Nucleus accumbens (tissue), 56 donors: ENCODE data around the gene POLR1A.
A peak's percentile ranks its signal among the peaks of the same experiment; 100 is the strongest.

Source experiments
- DNase-seq, 56 donors: peaks; one replicate each; lab custom pipeline; 2025; lab: John Stamatoyannopoulos, UW

POLR1A gene

DNA sequence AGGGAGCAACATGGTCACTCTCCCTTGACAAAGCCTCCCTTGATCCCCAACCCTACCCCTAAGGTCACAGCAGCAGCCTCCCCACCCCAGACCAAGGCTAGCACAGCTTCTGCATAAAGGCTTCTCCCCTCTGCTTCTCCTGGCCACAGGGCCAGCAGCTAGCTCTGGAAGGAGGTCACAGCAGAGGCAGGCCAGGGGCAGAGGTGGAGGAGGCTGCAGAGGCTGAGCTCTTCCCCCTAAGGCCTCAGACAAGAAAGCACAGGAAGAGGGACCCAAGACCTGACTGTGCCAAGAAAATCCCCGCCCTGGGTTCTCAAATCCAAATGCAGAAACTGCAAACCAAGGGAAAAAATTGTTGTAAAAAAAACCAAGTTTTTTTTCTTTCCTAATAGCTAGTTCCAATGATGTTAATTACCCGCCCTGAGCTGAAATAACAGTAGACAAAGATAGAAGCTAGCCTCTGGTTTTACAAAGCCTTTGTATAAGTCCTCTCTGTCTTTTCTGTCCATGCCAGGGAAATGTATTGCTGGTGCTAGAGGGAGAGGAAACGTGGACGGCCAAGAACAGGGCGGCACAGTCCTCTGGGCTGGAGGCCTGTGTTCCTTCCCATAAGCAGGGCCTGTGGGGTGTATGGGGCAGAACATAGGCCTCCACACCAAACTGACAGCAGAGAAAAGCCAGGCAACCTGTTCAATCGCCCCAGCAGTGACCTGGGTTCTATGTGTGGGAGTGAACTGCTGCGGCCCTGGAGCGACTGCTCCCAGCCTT, 79.5 kb downstream of the POLR1A start:
- no peak for DNase-seq

- peak in 2 of 56 donors; percentile 13 to 20 for DNase-seq
These were observed 80.4 kb downstream of the POLR1A start for GRCh38 chr2:86025229-86025820.

- no peak for DNase-seq
These were observed 82.3 kb downstream of the POLR1A start for GRCh38 chr2:86023366-86023712.

- DNase-seq: no peak
These were observed 82.9 kb downstream of the POLR1A start for GRCh38 chr2:86022661-86023365.

GRCh38 chr2:86021396-86022378, 84.0 kb downstream of the POLR1A start:
- DNase-seq: peak in 3 of 56 donors; percentile 16 to 20 (median 19)

- peak in 52 of 56 donors; percentile 23 to 85 (median 64) for DNase-seq
These were observed 84.7 kb downstream of the POLR1A start for GRCh38 chr2:86020984-86021383.

DNA sequence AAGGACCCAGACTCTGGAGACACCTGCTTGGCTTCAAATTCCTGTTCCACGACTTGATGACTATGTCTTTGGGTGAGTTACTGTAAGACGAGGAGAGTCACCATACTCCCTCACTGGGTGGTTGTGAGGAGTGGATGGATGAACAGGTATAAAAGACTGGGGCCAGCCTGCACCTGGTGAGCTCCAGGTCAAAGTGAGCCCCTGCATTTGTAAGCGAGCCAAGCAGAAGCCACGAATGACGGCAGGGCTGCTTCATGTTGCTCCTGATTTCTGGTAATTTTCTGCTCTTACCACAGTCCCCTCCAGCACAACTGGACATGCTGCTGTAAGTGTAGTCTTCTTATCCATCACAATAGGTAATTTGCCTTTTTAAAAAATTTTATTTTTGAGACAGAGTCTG, 86.6 kb downstream of the POLR1A start:
- no peak for DNase-seq

DNA sequence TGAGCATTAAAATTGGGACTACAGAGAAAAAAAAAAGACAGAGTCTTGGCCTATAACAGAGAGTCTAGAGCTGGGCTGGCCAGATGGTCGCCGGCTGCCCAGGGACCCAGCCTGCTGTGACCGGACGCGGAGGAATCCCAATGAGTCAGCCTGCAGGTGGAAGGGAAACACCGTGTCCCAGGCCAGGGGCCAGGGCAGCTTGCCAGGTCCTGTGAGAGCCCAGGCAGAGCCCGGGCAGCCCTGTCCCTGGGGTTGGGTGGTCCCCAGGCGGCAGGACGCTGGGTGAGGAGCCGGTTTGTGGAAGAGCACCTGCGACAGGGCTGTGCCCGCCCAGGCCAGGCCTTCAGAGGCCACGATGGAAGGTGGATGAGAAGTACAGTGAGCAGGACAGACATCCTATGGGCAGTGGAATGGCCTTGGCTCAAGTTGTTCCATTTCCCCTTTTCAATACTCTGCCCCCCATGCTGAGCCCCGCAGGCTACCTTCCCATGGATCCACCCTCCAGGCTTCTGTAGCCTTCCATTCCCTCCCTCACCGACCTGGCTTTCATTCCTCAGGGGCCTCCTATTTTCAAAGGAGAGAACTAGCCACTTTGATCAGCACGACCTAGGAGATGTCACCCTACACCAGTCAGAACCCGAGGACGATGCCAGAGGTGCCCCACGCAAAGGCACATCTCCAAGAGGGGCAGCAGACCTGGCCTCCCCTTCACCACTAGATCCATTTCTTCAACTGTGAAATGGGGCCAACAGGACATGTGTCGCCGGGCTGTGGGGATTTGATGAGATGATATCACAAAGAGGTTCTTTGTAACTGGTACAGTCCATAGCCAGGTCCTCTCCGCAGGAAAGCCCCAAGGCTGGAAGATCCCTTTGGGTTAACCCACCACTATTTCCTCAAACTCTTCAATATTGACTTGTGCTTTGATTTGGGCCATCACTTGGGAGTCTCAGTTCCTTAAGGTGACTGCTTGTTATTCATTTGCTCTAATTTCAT, 87.5 kb downstream of the POLR1A start:
- peak in 11 of 56 donors; percentile 10 to 54 (median 24) for DNase-seq

GRCh38 chr2:86016581-86016980, 89.1 kb downstream of the POLR1A start:
- no peak for DNase-seq

- DNase-seq: no peak
These were observed 90.0 kb downstream of the POLR1A start for GRCh38 chr2:86015699-86016098.

DNA sequence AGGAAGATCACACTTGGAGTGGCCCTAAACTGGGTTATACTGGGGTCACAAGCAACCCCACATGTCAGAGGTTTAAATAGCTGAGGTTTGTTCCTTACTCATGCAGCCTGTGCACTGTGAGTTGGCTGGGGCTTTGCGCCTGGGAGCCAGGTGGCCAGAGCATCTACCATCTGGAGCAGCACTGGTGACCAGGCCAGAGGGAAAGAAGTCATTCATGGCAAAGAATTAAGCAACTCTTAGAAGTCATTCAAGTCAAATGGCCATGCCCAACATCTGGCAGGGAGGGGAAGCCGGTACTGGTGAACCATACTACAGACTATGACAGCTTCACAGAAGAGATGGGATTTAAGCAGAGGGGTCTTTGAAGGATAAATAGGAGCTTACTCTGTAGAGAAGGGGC, 90.7 kb downstream of the POLR1A start:
- no peak for DNase-seq

DNA sequence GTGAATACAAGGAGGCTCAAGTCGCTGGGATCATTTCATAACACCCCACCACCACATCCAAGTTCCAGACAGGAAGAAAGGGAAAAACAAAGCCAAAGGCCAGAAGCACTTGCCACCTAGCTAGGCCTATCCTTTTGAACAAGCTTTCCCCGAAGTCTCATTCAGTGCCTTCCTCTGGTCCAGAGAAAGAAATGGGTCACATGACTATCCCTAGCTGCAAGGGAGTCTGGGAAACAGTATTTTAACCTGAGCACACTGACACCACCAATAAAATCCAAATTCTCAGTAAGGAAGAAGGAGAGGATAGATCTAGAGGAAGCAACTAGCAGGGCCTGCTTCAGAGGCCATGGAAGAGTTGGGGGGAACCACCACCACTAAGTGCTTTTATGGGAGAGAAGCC, 91.2 kb downstream of the POLR1A start:
- no peak for DNase-seq

DNA sequence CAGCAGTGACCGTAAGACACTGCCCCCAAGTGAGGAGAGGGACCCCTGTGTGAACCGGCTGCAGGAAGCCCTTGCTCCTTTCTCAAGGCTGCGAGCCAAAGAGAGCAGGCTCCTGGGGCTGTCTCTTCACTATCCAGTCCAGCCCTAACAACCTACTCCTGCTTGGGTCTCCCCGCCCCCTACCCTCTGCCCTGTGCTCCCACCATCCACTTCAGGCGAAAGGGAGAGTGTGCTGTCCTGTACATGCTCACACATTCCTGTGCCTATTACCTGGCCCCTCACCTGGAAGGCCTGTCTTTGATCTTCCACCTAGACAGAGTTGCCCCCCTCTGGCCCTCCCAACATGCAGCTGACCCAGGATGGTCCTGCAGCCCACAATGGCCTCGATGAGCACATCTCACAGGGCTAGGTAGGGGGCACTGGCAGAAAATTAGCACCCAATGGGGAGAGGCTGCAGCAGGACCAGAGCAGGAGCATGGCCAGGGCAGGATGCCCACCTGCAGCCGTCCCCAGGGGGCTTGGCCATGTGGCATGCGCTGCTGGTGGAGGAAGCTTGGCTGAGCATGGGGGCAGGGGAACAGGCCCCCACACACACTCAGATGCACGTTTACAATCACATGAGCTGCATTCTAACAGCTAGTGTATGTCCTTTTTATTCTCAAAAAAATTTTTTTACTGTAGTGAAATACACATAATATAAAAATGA, 93.5 kb downstream of the POLR1A start:
- no peak for DNase-seq

DNA sequence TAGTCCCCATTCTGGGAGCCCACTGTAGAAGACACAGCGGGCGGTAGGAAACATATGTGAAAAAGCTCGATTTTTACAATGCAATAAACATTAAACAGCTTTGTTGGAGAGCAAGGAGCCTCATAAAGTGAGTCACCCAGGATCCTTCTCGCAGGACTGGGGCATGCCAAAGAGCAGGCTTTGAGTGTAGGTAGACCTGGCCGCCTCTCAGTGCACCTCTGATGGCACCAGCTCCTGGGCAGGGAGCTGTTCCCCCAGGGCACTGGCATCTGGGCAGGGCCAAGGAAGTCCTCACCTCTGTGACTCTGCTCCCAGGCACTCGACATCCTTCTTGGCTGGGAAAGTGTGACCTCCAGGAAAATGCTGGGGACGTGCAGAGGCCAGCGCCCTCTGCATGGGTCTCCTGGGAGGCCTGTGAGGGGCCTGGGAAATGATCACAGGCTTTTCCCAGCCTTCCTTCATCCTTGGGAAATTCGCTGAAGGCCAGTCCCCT, 94.2 kb downstream of the POLR1A start:
- DNase-seq: no peak

GRCh38 chr2:86010083-86010482, 95.6 kb downstream of the POLR1A start:
- DNase-seq: no peak

GRCh38 chr2:86006524-86006923, 99.2 kb downstream of the POLR1A start:
- DNase-seq: no peak

- DNase-seq: peak in 1 of 56 donors; percentile 30
These were observed 101.7 kb downstream of the POLR1A start for GRCh38 chr2:86003967-86004366.

DNA sequence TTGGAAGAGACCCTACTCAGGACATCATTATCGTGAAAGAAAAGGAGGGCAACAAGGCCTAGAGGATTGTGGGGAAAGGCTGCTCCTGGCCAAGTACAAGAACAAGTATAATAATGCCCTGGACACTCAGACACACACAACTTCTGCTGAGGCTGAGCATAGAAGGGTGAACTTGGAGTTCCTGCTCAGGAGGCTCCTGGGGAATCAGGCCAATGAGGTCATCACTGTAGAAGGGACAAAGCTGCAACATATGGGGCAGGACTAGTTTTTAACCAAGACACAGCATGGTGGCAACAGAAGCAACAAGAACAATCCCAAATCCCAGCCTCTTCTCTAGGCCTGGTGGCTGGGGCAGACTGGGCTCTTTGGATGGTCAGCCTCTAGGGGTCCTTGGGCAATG, 102.6 kb downstream of the POLR1A start:
- DNase-seq: no peak
